Hepatic stellate cell (primary cell): ENCODE data around the gene SRF.

Source experiments
- DNase-seq: peaks from one replicate; pipeline ENCODE4 v3.0.0; 2011; ENCODE audit warnings: low spot score

The SRF gene

GRCh38 chr6:43183441-43183840, 12.4 kb downstream of the SRF start:
- DNase-seq: no peak

GRCh38 chr6:43184268-43184985, 13.4 kb downstream of the SRF start:
- no peak for DNase-seq

- DNase-seq: no peak
These were observed 14.4 kb downstream of the SRF start for GRCh38 chr6:43185391-43185985.

DNA sequence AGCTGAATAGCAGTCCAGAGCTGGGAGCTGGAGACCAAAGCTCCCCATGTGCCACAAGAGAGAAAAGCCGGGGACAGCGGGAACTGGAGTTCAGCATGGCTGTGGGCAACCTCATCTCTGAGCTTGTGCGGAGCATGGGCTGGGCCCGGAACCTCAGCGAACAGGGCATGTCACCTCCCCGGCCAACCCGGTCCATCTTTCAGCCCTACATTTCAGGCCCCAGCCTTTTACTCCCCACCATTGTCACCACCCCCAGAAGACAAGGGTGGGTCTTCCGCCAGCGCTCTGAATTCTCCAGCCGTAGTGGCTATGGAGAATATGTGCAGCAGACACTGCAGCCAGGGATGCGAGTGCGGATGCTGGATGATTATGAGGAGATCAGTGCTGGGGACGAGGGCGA, 14.9 kb downstream of the SRF start:
- DNase-seq: no peak

- DNase-seq: no peak
These were observed 15.6 kb downstream of the SRF start for GRCh38 chr6:43186706-43187105.

DNA sequence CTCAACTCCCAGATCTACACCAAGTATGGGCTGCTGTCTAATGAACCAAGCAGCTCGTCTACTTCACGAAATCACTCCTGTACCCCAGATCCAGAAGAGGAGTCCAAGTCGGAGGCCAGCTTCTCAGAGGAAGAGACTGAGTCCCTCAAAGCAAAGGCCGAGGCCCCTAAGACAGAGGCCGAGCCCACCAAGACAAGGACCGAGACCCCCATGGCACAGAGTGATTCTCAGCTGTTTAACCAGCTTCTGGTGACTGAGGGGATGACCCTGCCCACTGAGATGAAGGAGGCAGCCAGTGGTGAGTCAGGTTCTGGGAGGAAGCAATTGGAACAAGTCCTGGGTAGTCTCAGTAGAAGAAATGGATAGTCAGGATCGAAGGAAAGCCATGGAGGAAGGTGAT, 16.8 kb downstream of the SRF start:
- no peak for DNase-seq

- DNase-seq: no peak
These were observed 17.4 kb downstream of the SRF start for GRCh38 chr6:43188426-43188825.

GRCh38 chr6:43189776-43190304, 18.8 kb downstream of the SRF start:
- no peak for DNase-seq

GRCh38 chr6:43192911-43193310, 21.8 kb downstream of the SRF start:
- DNase-seq: no peak

GRCh38 chr6:43193929-43194328, 22.9 kb downstream of the SRF start:
- DNase-seq: no peak

GRCh38 chr6:43196337-43196736, 25.3 kb downstream of the SRF start:
- no peak for DNase-seq

GRCh38 chr6:43199912-43200311, 28.8 kb downstream of the SRF start:
- DNase-seq: no peak

DNA sequence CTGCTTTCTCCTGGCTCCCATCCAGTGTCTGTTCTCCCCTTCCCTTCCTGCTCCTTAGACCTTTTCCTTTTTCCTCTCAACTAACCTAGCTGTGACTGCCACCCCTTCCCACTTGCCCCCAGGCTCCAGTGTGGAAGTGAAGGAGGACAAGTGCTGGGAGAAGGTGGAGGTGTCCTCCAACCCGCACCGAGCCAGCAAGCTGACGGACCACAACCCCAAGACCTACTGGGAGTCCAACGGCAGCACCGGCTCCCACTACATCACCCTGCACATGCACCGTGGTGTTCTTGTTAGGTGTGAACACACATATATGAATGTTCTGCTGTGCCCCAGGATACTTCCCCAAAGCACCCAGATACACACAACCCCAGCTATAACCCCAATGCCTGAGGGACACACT, 29.5 kb downstream of the SRF start:
- no peak for DNase-seq

GRCh38 chr6:43202451-43202850, 31.4 kb downstream of the SRF start:
- DNase-seq: no peak

DNA sequence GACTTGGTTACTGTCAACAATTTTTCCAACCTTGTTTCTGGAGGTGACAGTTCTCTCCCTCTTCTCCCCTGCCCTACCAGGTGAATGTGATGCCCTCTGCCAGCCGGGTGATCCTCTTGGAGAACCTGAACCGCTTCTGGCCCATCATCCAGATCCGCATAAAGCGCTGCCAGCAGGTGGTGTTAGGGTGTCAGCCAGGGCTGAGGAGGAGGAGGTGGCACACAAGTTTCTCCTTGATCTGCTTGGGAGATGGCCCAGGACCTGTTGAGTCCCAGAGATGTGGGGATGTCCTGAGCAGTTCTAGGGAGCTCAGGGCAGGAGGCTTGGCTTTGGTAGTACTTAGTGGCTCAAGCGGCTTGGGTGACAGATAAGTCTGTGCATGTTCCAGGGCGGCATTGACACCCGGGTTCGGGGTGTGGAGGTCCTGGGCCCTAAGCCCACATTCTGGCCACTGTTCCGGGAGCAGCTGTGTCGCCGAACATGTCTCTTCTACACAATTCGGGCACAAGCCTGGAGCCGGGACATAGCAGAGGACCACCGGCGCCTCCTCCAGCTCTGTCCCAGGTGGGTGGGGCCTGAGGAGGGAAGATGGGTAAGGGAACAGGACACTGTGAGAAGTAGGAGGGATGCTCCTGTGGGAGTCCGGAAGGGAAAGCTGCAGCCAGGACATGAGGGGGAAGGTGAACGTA, 32.1 kb downstream of the SRF start:
- DNase-seq: no peak

- DNase-seq: no peak
These were observed 32.6 kb downstream of the SRF start for GRCh38 chr6:43203718-43204095.

DNA sequence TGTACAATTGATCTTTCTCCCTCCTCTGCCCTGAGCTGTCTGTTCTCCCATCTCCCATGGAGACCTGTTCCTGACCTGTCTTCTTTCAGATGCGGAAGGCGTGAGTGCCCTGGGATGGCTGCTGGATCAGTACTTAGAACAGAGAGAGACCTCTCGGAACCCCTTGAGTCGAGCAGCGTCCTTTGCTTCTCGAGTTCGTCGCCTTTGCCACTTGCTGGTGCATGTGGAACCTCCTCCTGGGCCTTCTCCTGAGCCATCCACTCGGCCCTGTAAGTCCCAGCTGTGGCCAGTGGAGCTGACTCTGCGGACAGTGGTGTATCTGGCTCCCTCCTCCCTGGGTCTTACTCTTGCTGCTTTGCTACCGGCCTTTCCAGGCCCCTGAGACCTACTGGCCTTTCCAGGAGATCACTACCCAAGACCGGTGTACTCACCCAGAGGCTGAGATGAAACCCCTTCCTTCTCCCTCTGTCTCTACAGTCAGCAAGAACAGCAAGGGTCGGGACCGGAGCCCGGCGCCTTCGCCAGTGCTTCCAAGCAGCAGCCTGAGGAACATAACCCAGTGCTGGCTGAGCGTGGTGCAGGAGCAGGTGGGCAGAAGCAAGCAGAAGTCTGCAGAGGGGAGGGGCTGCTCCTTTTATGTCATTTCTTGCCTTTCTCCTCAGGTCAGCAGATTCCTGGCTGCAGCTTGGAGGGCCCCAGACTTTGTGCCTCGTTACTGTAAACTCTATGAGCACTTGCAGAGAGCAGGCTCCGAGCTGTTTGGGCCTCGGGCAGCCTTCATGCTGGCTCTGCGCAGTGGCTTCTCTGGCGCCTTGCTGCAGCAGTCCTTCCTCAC, 33.4 kb downstream of the SRF start:
- no peak for DNase-seq

GRCh38 chr6:43205849-43206248, 34.8 kb downstream of the SRF start:
- no peak for DNase-seq

- DNase-seq: no peak
These were observed 36.2 kb downstream of the SRF start for GRCh38 chr6:43207286-43207685.

GRCh38 chr6:43211955-43212354, 40.9 kb downstream of the SRF start:
- DNase-seq: no peak

DNA sequence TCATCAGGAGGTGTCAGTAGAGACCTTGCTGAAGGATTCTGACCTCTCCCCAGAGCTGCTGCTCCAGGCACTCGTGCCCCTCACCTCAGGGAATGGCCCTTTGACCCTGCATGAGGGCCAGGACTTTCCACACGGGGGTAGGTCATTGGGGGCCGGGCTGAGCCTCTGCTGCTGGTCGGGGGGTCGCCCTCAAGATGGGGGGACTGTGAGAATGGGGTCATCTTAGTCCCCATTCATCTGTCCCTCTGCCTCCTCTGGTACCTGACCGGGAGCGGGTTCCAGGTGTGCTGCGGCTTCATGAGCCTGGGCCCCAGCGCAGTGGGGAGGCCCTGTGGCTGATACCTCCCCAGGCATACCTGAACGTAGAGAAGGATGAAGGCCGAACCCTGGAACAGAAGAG, 42.4 kb downstream of the SRF start:
- DNase-seq: no peak

GRCh38 chr6:43215066-43215465, 44.0 kb downstream of the SRF start:
- DNase-seq: no peak
